Coronary artery (tissue), 2 donors: ENCODE measurements around the gene MT1G.
"Not testable (repeated sequence)": the region's sequence is repeated elsewhere in the genome, so short reads cannot be mapped to it uniquely, and the experiment has no call there.

Experiments used
- DNase-seq: peaks from one replicate; pipeline ENCODE4 v3.0.0-alpha.2; 2017; ENCODE audit warnings: low spot score
- H3K27ac ChIP-seq, 2 donors: fragments of 200-600 bp; sonication (generic); one replicate each; pipeline ENCODE4 v1.5.1; 2016 to 2019
- H3K4me3 ChIP-seq: fragments of 200-600 bp; sonication (generic); 2 replicates; pipeline ENCODE4 v1.5.1; 2016; ENCODE audit warnings: mild to moderate bottlenecking, moderate library complexity
- TF ChIP-seq, protein P1 (sequence below): fragments of 200-600 bp; sonication (generic); IDR thresholded peaks from one replicate; pipeline ENCODE4 v1.5.1; 2019; ENCODE audit warnings: antibody characterized with exemption

MT1G gene

DNA sequence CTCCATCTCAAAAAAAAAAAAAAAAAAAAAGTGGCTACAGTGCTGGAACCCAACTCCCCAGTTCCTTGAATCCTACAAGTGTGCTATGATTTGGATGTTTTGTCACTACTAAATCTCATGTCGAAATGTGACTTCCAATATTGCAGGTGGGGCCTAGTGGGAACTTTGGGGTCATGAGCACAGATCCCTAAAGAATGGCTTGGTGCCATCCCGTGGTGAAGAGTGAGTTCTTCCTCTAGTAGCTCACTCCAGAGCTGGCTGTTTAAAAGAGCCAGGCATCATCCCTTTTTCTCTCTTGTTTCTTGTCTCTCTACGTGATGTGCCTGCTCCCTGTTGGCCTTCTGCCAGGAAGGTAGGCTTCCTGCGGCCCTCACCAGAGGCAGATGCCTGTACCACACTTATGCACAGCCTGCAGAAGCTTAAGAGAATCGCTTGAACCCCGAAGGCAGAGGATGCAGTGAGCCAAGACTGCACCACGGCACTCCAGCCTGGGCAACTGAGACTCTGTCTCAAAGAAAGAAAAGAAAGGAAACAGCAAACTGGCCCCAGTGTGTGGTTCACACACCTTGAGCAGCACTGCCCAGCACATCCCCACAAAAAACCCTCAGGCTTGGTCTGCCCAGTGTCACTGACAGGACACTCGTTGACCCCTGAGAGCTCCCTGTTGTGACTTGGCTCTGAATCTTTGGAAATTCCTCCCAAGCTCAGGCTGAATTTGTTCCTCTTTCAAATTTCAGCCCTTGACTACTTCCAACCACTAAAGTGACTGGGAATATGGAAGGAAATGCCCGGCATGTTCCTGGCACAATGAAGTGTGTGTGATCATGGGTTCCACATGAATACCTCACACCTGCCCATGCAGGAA is 39.1 kb downstream of the MT1G start:
- H3K4me3 ChIP-seq: no peak overlapping the region
- H3K27ac ChIP-seq: peak overlapping the region; percentile 46
- no peak for DNase-seq
- TF ChIP-seq, protein P1, sequence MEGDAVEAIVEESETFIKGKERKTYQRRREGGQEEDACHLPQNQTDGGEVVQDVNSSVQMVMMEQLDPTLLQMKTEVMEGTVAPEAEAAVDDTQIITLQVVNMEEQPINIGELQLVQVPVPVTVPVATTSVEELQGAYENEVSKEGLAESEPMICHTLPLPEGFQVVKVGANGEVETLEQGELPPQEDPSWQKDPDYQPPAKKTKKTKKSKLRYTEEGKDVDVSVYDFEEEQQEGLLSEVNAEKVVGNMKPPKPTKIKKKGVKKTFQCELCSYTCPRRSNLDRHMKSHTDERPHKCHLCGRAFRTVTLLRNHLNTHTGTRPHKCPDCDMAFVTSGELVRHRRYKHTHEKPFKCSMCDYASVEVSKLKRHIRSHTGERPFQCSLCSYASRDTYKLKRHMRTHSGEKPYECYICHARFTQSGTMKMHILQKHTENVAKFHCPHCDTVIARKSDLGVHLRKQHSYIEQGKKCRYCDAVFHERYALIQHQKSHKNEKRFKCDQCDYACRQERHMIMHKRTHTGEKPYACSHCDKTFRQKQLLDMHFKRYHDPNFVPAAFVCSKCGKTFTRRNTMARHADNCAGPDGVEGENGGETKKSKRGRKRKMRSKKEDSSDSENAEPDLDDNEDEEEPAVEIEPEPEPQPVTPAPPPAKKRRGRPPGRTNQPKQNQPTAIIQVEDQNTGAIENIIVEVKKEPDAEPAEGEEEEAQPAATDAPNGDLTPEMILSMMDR: no peak

DNA sequence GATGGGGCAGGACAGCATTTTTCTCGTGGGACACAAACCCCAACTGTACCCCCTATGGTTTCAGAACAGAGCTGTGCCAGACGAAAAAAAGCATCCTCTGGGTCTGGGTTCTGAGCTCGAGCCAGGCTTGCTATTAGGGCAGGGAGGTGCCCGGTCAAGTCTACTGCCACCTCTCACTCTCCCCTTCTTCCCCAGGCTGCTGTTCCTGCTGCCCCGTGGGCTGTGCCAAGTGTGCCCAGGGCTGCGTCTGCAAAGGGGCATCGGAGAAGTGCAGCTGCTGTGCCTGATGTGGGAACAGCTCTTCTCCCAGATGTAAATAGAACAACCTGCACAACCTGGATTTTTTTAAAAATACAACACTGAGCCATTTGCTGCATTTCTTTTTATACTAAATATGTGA is 41.2 kb downstream of the MT1G start:
- Histone ChIP-seq H3K27ac (peak overlapping the region; percentile 94 to 96), H3K4me3 (peak overlapping the region; percentile 80)
- DNase-seq: peak; percentile 77
- TF ChIP-seq, protein P1: no peak

DNA sequence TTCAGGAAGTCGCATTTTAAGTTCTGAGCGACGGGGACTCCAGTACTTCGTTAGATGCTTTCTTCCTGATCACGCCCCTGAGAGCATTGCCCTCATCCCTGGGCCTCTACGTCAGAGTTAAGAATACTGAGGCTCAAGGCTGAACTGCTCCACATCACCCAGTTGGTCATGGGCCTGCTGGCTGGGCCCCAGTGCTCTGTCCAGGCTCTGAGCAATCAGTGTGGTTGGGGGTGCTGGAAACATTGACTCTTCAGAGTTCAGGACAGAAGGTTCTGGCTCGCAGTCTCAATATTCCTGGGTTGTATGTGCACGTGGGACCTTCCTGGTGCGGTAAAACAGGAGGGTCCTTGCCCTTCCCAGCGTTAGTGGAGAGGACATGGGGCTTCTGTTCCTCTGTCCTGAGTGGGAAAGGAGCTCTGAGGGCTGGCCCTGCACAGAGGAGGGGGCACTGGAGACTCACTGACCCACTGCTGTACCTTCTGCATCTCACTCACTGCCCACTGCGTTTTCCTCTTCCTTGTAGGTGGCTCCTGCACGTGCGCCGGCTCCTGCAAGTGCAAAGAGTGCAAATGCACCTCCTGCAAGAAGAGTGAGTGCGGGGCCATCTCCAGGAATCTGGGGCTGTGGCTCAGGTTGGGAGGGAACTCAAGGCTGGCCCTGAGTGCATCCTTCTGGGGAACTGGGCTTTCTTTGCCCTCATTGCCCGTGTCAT is 41.8 kb downstream of the MT1G start:
- Histone ChIP-seq H3K4me3 (peak overlapping the region; percentile 80), H3K27ac (peak overlapping the region; percentile 94 to 96)
- TF ChIP-seq, protein P1: no peak
- DNase-seq: peak; percentile 93

DNA sequence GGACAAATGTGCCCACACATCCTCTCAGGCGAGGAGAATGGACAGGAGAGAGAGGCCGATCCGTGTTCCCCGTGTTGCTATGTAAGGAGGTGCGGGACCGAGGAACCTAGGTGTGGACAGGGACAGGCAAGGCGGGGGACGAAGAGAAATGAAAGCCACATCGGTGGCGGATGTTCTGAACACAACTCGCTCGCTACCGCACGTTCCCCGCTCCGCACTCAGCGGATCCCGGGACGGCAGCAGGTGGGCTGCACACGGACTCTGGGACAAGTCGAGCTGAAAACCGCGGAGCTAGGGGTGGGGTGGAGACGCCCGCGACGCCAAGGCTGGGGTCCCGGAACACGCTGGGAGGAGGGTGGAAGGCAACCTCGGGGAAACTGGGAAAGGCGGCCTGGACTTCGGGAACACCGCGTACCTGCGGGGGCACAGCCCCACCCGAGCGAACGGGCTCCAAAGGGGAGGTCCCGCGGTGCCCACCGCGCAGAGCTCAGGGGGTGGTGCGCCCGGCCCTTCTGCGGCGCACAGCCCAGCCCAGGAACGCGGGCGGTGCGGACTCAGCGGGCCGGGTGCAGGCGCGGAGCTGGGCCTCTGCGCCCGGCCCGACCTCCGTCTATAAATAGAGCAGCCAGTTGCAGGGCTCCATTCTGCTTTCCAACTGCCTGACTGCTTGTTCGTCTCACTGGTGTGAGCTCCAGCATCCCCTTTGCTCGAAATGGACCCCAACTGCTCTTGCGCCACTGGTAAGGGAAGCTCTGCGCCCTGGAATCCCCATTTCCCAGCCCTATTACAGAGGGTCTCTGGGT is 42.5 kb downstream of the MT1G start, which contains the start of gene MT1E:
MT1E (plus strand) TSS at position 642 of the 803 bp plus-strand sequence; CDS start at position 713, 71 bp downstream.
- TF ChIP-seq, protein P1: no peak
- H3K27ac ChIP-seq: peak within 1 kb of the TSS; percentile 94 to 96
- DNase-seq: peak; percentile 93
- peak within 1 kb of the TSS; percentile 80 for H3K4me3 ChIP-seq

DNA sequence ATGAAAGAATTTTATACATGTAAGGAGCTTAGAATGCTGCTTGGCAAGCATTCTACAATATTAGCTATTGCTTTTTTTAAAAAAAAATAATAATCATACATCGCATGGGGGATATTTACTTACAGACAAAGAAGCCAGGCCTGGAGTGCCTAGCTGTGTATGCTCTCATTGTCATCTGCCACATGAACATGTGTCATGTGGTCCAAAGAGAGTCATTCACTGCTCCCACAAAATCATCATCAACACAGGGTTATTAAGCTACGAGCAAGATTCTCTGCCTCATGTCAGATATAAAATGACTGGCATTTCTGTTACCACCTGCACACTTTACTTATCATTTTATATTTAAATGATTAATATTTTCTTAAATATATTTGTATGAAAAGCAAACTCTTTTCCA is 44.2 kb downstream of the MT1G start:
- no peak overlapping the region for H3K4me3 ChIP-seq
- H3K27ac ChIP-seq: no peak overlapping the region
- TF ChIP-seq, protein P1: no peak
- DNase-seq: no peak

DNA sequence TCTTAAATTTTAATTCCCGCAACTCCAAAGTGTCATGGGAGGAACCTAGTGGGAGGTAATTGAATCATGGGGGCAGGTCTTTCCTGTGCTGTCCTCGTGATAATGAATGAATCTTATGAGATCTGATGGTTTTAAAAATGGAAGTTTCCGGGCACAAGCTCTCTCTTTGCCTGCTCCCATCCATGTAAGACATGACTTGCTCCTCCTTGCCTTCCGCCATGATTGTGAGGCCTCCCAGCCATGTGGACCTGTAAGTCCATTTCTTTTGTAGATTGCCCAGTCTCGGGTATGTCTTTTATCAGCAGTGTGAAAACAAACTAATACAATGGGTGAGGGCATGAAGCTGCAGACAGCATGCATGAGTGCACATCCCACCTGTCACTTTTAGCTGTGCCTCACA is 44.7 kb downstream of the MT1G start:
- not testable (repeated sequence) for H3K27ac ChIP-seq, H3K4me3 ChIP-seq, DNase-seq

DNA sequence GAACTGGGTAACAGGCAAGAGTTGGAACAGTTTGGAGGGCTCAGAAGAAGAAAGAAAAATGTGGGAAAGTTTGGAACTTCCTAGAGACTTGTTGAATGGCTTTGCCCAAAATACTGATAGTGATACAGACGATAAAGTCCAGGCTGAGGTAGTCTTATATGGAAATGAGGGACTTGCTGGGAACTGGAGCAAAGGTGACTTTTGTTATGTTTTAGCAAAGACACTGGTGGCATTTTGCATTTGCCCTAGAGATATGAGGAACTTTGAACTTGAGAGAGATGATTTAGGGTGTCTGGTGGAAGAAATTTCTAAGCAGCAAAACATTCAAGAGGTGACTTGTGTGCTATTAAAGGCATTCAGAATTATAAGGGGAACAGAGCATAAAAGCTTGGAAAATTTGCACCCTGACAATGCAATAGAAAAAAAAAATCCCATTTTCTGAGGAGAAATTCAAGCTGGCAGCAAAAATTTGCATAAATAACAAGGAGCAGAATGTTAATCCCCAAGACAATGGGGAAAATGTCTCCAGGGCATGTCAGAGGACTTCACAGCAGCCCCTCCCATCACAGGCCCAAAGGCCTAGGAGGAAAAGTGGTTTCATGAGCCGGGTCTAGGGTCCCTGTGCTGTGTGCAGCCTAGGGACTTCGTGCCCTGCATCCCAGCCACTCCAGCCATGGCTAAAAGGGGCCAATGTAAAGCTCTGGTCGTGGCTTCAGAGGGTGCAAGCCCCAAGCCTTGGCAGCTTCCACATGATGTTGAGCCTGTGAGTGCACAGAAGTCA is 46.0 kb downstream of the MT1G start:
- H3K4me3 ChIP-seq, DNase-seq: not testable (repeated sequence)
- H3K27ac ChIP-seq: peak overlapping the region in 1 of 2 donors; percentile 36
